ENCODE results near the gene LRRC8C. TPM values are rescaled to one million over a fixed set of nuclear protein-coding genes. Genes with fewer than 3 reads are reported as not detected.

The LRRC8C gene
- total and polyA plus RNA-seq, 10 donors: 3.7 to 33.0 (median 21.6) TPM

DNA sequence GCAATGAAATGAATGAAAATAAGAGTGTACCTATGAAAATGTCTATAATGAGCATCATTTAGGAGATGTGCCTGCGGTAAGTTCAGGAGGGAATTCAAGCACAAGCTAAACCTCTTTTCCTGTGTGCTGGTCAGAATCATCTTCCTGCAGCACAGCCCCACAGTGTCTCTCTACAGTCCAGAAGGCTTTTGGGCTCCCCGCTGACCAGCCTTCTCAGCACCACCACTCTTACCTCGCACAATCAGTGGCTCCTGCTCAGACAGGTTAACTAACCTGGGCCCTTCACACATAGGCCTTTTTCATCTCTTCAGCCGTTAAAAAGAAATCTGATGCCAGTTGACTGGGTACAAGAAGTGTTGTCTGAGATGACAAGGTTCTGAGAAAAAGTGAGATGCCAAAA is 57.7 kb downstream of the LRRC8C start:
- DNase-seq: no peak
- peaks cover 0 to 46% (median 16%) of the 10 kb centered on the region in 6 donors for H3K36me3 ChIP-seq
- H3K27me3 ChIP-seq (replicated peaks in 1 of 7): no peaks in the 10 kb centered on the region
- peaks cover 28 to 41% (median 38%) of the 10 kb centered on the region in 6 donors for H3K4me1 ChIP-seq
- intact Hi-C loops (cut with DNase I; ENCODE audit: low total_unique reads): no loop called here
- H3K9me3 ChIP-seq: no peaks in the 10 kb centered on the region
- no peak overlapping the region for H3K27ac ChIP-seq
- H3K4me3 ChIP-seq: no peak overlapping the region
- TF ChIP-seq, protein P1, sequence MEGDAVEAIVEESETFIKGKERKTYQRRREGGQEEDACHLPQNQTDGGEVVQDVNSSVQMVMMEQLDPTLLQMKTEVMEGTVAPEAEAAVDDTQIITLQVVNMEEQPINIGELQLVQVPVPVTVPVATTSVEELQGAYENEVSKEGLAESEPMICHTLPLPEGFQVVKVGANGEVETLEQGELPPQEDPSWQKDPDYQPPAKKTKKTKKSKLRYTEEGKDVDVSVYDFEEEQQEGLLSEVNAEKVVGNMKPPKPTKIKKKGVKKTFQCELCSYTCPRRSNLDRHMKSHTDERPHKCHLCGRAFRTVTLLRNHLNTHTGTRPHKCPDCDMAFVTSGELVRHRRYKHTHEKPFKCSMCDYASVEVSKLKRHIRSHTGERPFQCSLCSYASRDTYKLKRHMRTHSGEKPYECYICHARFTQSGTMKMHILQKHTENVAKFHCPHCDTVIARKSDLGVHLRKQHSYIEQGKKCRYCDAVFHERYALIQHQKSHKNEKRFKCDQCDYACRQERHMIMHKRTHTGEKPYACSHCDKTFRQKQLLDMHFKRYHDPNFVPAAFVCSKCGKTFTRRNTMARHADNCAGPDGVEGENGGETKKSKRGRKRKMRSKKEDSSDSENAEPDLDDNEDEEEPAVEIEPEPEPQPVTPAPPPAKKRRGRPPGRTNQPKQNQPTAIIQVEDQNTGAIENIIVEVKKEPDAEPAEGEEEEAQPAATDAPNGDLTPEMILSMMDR (IDR thresholded peaks at IDR 0.05 in 8 of 11, conservative IDR thresholded peaks at IDR 0.05 in 3 of 11): no peak
- no peak for TF ChIP-seq POLR2AphosphoS5 (IDR thresholded peaks at IDR 0.05)
- no peak for TF ChIP-seq POLR2A (IDR thresholded peaks at IDR 0.05)
- WGBS, 5 donors: 94 to 97% (median 95%) methylated on average over 4 of the region's 4 CpGs

DNA sequence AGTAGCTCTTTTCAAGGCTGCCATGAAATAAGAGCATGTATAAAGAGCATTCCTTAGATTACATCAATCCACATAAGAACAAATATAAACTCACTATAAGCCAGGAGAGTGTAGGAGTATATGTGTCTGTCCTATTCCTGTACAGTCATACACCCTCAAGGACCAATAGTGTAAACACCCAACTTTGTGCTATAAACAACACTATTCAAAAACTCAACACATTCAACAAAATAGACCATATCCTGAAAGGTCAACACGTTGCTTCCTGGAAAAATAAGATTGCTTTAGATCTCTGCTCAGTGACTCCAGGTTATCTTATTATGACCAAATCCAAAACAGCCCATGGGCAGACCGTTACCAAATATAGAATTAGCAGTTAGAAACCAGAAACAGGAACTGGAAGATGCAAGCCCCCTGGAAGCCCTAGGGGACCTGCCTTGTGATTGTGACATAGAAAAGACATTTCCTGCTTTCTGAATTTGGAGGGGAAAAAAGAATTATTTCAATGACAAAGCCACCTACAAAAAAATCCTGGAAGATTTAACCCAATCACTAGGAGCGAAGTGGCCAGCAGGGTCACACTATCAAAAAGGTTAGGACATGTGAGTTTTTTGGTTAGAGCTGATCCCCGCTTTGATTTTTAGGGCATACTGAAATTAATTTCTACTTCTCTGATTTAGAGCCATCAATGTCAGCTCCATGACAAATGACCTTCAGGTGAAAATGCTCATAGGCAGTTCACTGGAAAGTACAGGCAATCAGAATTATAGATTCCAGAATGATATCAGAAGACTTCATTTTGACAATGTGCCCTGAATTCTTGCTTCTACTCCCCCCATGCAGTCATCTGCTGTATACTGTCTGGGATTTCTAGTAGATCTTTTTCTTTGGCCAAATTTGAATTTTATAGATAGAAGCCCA is 59.9 kb downstream of the LRRC8C start:
- Histone ChIP-seq H3K36me3 (peaks cover 0 to 32% (median 11%) of the 10 kb centered on the region in 6 donors), H3K27ac (peak overlapping the region; percentile 36 to 79 (median 66)), H3K27me3 (replicated peaks in 1 of 7) (no peaks in the 10 kb centered on the region), H3K4me3 (no peak overlapping the region), H3K9me3 (no peaks in the 10 kb centered on the region), H3K4me1 (peaks cover 33 to 63% (median 49%) of the 10 kb centered on the region in 6 donors)
- TF ChIP-seq POLR2AphosphoS5 (IDR thresholded peaks at IDR 0.05): peak in 1 of 3 donors; percentile 14
- TF ChIP-seq POLR2A (IDR thresholded peaks at IDR 0.05): no peak
- intact Hi-C loops (cut with DNase I; ENCODE audit: low total_unique reads): no loop called here
- no peak for DNase-seq
- WGBS, 5 donors: 22 to 33% (median 27%) methylated on average over 4 of the region's 4 CpGs

DNA sequence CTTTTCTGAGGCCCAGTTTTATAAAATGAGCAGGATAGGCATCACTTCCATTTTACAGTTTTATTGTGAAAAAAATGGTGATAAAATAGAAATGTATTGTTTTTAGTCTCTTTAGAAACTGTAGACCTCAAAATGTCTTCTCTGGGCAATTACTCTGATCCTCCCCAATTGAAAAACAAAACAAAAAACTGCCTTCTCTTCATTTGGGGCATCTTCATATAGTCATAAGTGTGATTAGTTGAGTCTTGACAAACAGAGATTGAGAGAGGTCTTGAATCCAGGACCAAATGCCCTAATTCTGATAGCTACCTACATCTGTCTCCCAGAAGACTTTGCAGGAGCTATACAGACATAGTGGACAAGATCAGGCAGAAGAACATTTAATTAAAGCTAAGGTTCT is 62.9 kb downstream of the LRRC8C start:
- peaks cover 0 to 7% (median 1%) of the 10 kb centered on the region in 6 donors for H3K36me3 ChIP-seq
- H3K27ac ChIP-seq: peak overlapping the region in 4 of 8 donors; percentile 4 to 56 (median 20)
- no peak overlapping the region for H3K4me3 ChIP-seq
- H3K9me3 ChIP-seq: no peaks in the 10 kb centered on the region
- no peaks in the 10 kb centered on the region for H3K27me3 ChIP-seq (replicated peaks in 1 of 7)
- DNase-seq: no peak
- intact Hi-C loops (cut with DNase I; ENCODE audit: low total_unique reads): no loop called here
- TF ChIP-seq, protein P1 (IDR thresholded peaks at IDR 0.05 in 8 of 11, conservative IDR thresholded peaks at IDR 0.05 in 3 of 11): no peak
- no peak for TF ChIP-seq POLR2AphosphoS5 (IDR thresholded peaks at IDR 0.05)
- no peak for TF ChIP-seq POLR2A (IDR thresholded peaks at IDR 0.05)
- H3K4me1 ChIP-seq: peaks cover 39 to 93% (median 69%) of the 10 kb centered on the region in 6 donors

DNA sequence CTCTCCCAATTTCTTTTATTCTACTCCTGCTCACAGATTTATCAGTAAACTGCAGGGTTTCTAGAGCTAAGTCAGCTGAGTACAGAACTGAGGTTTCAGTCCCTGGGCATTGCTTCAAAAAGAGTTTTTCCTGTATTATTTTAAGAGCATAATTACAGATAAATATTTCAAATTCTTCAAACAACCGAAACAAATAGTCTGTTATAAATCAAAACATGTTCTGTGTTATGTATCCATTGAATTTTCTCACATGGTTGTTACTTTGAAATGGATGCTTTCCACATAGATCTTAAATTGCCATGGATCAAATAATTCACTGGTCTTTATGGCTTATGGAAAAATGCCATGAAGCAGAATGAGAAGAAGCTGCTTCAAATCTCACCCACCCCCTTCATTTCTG is 64.5 kb downstream of the LRRC8C start:
- Histone ChIP-seq H3K4me3 (no peak overlapping the region), H3K9me3 (no peaks in the 10 kb centered on the region), H3K36me3 (peaks cover 0 to 8% (median 0%) of the 10 kb centered on the region in 6 donors), H3K4me1 (peaks cover 33 to 90% (median 63%) of the 10 kb centered on the region in 6 donors), H3K27ac (peak overlapping the region in 1 of 8 donors; percentile 53), H3K27me3 (replicated peaks in 1 of 7) (no peaks in the 10 kb centered on the region)
- DNase-seq: no peak
- intact Hi-C loops (cut with DNase I; ENCODE audit: low total_unique reads): no loop called here
- TF ChIP-seq POLR2A (IDR thresholded peaks at IDR 0.05): no peak
- no peak for TF ChIP-seq POLR2AphosphoS5 (IDR thresholded peaks at IDR 0.05)
- TF ChIP-seq, protein P1 (IDR thresholded peaks at IDR 0.05 in 8 of 11, conservative IDR thresholded peaks at IDR 0.05 in 3 of 11): no peak
- WGBS, 5 donors: 70 to 91% (median 83%) methylated on average over 1 of the region's 1 CpG

Measured in spleen (tissue), 11 donors.